ENCODE results near the gene RPUSD2.

RPUSD2 gene

GRCh38 chr15:40594429-40594836 lies 25.3 kb downstream of the RPUSD2 start:
- TF ChIP-seq CTCF (IDR thresholded peaks at IDR 0.05; ENCODE audit: low read depth, low read length), result peak; percentile 45
- DNase-seq (ENCODE audit: low read depth in 2 of 2), result peak; percentile 46 to 65
- peak overlapping the region; percentile 87 to 90 for H3K4me3 ChIP-seq (replicated peaks in 1 of 2; ENCODE audit: low read depth in 2 of 2, low read length in 2 of 2)

- H3K4me3 ChIP-seq (replicated peaks in 1 of 2; ENCODE audit: low read depth in 2 of 2, low read length in 2 of 2), result peak overlapping the region; percentile 87 to 90
- DNase-seq (ENCODE audit: low read depth in 2 of 2), result no peak
- TF ChIP-seq CTCF (IDR thresholded peaks at IDR 0.05; ENCODE audit: low read depth, low read length), result no peak
These were observed 26.1 kb downstream of the RPUSD2 start for GRCh38 chr15:40595219-40595618.

- TF ChIP-seq CTCF (IDR thresholded peaks at IDR 0.05; ENCODE audit: low read depth, low read length), result no peak
- no peak for DNase-seq (ENCODE audit: low read depth in 2 of 2)
- H3K4me3 ChIP-seq (replicated peaks in 1 of 2; ENCODE audit: low read depth in 2 of 2, low read length in 2 of 2), result no peak overlapping the region
These were observed 26.7 kb downstream of the RPUSD2 start for GRCh38 chr15:40595773-40596172.

GRCh38 chr15:40597024-40597423 lies 27.9 kb downstream of the RPUSD2 start:
- DNase-seq (ENCODE audit: low read depth in 2 of 2), result no peak
- no peak overlapping the region for H3K4me3 ChIP-seq (replicated peaks in 1 of 2; ENCODE audit: low read depth in 2 of 2, low read length in 2 of 2)
- no peak for TF ChIP-seq CTCF (IDR thresholded peaks at IDR 0.05; ENCODE audit: low read depth, low read length)

GRCh38 chr15:40598126-40598525 lies 29.0 kb downstream of the RPUSD2 start:
- DNase-seq (ENCODE audit: low read depth in 2 of 2), result no peak
- no peak for TF ChIP-seq CTCF (IDR thresholded peaks at IDR 0.05; ENCODE audit: low read depth, low read length)
- no peak overlapping the region for H3K4me3 ChIP-seq (replicated peaks in 1 of 2; ENCODE audit: low read depth in 2 of 2, low read length in 2 of 2)

- no peak for TF ChIP-seq CTCF (IDR thresholded peaks at IDR 0.05; ENCODE audit: low read depth, low read length)
- H3K4me3 ChIP-seq (replicated peaks in 1 of 2; ENCODE audit: low read depth in 2 of 2, low read length in 2 of 2), result no peak overlapping the region
- DNase-seq (ENCODE audit: low read depth in 2 of 2), result no peak
These were observed 29.6 kb downstream of the RPUSD2 start for GRCh38 chr15:40598672-40599071.

GRCh38 chr15:40600956-40601355 lies 31.9 kb downstream of the RPUSD2 start:
- TF ChIP-seq CTCF (IDR thresholded peaks at IDR 0.05; ENCODE audit: low read depth, low read length), result no peak
- no peak for DNase-seq (ENCODE audit: low read depth in 2 of 2)
- H3K4me3 ChIP-seq (replicated peaks in 1 of 2; ENCODE audit: low read depth in 2 of 2, low read length in 2 of 2), result no peak overlapping the region

Data from cardiac fibroblast (primary cell).